NCI-H2107 treated with DMSO at 0.1 percent for 48 hours (cell line): ENCODE results near the gene GRIN2C.

ENCODE experiments used
- DNase-seq: peaks from one replicate; lab custom pipeline; 2025; ENCODE audit not compliant: unreplicated experiment; lab: John Stamatoyannopoulos, UW

Gene GRIN2C

DNA sequence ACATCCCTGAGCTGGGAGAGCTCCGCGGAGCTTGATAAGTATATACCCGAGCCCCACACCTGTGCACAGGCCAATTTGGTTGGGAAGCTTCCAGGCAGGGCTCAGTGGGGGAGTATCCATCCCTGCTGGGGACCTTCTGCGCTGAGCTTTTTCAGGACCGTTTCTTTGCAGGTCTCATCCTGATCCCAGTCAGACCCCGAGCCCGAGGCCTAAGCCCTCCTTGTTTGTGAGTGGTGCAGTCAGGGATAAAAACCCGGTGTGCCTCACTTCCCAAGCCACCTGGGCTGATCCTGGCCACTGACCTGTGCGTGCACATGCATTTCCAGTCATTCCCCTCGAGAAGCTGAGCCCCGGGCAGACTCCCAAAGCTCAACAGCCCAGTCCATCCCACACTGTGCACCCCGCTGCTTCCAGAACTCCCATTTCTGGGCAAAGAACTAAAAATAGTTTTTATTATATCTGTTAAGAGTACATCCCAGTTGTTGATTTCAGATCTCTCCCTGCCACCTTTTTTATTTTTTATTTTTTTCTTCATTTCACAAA, 56.2 kb downstream of the GRIN2C start:
- DNase-seq = no peak

DNA sequence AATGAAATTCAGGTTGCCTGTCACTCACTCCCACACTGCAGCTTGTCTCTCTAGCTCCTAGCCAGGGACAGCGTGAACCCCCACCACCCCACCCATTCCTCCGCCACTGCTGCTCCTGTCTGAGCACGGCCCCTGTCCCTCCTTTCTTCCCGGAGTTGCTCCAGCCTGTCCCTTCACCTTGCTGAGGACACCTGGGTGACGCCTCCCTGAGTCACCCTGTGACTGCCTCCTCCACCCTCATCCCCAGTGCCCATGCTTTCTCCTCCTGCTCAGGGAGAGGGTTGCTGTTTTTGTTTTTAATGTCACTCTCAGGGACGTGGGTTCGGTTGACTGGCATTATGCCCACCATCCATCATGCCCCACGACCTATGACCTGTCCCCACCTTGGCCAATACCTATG, 57.8 kb downstream of the GRIN2C start:
- DNase-seq = no peak

DNA sequence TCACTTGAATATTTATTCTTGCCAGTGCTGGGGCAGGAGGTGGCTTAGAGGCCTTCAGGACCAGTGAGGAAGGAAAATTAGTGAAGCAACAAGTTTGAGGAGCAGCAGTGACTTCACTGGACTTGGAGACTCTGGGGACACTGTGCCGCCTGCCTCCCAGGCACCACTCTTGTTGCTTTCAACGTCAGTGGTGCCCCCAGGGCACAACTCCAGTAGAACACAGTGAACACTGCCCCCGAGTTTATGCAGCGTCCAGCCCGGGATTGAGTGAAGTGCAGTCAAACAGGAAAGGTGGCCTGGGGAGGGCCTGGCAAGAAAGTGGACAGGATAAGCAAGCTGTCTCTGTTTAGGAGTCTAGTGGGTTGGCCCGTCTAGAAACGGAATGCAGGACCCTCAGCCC, 59.2 kb downstream of the GRIN2C start:
- DNase-seq = no peak

- DNase-seq = no peak
Observed at GRCh38 chr17:74799097-74799496, 60.6 kb downstream of the GRIN2C start.

DNA sequence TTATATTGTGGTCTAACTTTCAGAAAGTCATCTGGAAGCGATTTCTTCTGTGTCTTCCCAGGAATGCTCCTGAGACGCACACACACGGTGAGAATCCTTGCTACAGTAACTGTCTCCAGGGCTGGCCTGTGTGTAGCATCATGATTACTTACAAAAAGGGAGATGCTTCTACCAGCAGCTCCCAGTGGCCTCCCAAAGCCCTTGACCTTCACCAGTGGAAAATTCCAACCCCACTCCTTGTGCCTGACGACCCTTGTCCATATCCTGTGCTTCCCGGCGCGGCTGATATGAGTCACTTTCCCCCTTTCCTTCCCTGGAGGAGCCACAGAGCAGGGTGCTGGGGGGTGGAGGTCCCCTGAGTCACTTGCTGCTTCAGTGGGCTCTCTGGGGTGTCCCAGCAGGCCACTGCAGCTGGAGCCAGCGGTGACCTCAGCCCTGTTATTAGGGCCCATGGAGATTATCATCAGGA, 61.4 kb downstream of the GRIN2C start:
- no peak for DNase-seq

DNA sequence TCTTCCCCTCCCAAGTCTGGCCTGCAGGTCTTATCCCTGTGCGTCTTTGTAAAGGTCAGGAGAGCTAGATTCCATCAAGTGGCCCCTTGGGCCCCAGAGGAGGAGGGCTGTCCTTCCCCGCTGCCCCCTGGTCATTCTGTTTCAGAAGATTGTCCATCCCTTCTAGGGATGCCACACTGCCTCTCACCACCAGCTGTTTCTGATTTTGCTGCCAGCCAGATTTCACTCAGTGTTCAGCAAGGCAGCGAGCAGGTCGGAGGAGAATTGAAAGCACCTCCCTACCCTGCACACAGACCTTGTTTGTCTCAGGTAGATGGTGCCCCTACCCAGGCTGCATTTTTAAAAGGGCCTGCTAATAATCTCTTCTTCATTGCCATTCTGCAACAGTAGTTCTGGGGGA, 61.9 kb downstream of the GRIN2C start:
- DNase-seq = no peak

DNA sequence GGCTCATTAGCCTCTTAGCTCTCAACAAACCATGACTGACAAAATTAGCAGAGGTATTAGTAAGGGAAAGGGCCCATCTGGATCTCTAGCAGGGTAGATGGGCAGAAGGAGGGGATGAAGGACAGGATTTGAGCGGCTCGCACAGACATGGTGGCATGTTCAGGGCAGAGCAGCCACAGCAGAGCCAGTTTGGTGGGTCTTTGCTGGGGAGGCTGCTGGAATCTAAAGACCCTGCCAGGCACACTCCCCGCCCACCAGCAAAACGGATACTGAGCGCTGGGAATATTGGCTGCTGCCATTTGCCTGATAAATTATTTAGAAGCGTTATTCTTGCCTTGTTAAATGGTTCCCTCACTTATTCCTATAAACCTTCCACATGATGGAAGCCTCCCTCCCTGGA, 62.8 kb downstream of the GRIN2C start:
- DNase-seq = no peak

DNA sequence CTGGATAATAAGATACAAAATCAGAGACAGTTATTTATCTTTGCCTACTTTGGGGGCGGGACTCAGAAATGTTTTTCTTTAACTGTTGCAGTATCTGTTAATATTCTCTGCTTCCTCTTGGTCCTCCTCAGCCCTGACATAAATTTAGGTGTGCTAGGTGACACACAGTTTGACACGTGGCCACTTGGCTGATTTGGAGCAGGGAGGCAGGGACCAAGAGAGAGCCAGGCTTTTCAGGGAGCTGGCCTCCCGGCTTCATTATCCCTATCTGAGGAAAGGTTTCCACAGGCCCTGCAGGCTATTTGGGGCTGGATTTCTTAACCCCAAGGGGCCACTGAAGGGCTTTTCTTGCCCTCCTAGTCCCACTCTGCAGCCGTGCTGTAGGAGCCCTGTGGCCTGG, 63.5 kb downstream of the GRIN2C start:
- DNase-seq = no peak

DNA sequence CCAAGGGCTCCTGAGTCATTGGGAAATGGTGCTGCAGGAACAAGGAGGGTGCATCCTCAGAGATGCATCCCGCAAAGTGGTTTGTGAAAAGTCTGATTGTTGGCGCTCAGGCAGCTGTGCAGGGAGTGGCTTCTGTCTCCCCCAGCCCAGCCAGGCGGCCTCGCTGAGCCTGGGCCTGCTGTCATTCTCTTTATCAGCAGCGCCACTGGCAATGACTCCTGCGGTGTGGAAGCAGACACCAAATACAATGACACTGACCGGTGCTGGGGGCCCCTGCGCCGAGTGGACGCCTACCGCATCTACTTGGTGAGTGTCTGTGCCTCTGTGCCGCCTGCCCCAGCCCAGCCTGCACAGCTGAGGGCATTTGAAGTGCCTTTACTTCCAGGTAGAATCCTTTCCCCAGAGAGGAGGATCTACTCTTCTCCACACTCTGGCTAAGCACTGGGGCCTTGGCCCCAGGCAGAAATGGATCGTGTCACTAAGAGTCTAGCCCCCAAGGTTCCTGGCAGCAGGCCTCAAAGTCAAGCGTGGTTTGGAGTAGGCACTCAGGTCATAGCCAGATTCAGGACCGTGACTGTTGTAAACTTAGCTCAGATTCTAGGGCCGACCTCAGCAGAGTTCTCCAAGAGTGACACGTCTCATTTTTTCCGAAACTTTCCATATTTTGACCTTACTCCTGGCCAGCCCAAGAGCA, 64.2 kb downstream of the GRIN2C start:
- no peak for DNase-seq

DNA sequence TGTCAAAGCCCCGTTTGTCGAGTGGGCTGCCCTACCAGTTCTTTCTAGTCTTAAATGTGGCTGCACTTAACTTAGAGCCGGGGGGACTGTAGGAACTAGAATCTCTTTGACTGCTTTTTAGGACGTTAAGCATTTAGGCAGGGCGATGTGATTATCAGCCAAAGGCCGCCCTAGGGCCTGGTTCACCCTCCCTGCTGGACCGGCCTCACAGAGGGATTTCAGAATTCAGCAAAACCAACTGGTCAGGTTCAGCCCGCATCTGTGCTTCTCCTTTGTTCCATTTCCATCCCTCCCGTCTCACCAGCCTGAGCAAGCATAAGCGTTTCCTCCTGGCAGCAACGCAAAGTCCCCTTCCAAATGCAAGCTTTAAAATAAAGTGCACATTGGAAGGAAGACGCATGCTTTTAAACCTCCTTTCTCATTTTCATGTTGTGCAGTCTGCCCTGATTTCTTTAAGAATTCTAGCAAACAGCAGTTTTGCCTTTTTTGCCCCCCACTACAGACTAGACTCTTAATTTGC, 67.0 kb downstream of the GRIN2C start:
- DNase-seq = no peak
